Stimulated activated CD8-positive, alpha-beta memory T cell treated with anti-CD3 and anti-CD28 coated beads, Interleukin-7, amount 100 ng/mL, for 48 hours (primary cell): ENCODE data around the gene BAHCC1.
A peak's percentile ranks its signal among the peaks of the same experiment; 100 is the strongest.
"Not testable (repeated sequence)": the region's sequence is repeated elsewhere in the genome, so short reads cannot be mapped to it uniquely, and the experiment has no call there.

Experiments used
- DNase-seq, 2 donors: peaks; one replicate each; pipeline ENCODE4 v3.0.0-alpha.2; 2020; ENCODE audit warnings: low read depth in 1 of 2; ENCODE audit errors: extremely low read depth in 1 of 2

The BAHCC1 gene

DNA sequence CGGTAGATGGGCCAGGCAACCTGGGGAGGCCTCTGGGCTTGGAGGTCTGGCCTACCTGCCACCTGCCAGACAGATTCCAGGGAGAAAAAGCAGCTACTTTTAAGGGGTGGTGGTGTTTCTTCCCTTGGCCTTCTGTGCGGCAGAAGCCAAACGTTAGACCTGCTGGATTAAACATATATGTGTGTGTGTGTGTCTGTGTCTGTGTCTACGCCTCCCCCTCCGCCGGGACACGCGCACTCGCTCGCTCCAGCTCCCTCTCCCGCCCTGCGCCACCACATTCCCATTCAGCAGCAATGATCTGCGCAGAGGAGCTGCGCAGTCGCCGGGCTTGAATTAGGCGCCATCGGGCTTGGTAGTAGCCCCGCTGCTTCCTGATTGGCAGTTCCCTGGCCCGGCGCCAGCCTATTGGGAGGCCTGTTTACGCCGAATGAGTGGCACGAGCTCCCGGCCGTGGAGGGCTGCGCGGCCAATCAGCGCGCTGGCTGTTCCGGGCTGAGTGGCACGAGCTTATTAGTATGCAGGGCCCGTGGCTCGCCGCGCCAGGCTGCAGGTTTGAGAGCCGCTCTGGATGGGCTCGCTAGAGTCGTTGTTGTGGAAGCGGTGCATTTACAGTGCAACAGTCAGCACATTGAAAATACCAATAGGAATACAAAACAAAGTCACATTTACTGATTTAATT lies at the start of gene BAHCC1:
Gene BAHCC1 (plus strand): TSS at position 537 of the 679 bp plus-strand sequence. CDS start 4,283 bp downstream, outside the sequence.
- DNase-seq: peak; percentile 77 to 92

DNA sequence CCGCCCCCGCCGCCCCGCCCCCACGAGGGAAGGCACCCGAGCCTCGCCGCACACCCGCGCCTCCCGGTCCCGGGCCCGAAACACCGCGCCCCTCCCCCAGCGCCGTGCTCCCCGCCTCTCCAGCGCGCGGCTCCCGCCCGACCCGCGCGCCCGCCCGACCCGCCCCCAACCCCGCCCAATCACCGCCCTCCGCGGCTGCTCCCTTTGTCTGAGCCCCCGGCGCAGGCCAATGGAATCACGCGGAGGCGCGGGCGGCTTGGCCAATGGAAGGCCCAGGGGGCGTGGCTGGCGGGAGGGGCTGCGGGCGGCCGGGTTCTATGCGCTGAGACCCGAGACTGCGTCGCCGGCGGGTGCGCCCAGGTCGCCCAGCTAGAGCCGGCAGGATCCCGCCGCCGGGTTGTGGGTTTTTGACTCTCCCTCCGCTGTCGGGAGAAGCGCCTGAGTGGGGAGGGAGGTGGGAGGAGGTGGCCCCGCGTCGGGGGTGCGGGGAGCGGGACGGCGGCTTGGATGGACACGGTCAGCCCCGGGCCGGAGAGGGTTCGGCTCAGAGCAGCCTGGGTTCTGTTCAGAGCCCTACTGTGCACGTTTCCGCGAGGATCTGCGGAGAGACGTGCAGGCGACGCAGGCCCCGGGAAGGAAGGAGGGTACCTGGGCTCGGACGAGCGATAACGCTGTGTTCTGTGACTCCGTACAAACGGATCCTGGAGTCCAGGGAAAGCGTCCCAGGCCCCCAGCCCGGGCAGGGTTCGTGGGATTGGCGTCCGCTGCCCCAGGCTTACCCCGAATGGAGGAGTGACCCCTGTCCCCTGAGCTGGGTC lies 49.0 kb upstream of the BAHCC1 start:
- DNase-seq: peak; percentile 93 to 96

DNA sequence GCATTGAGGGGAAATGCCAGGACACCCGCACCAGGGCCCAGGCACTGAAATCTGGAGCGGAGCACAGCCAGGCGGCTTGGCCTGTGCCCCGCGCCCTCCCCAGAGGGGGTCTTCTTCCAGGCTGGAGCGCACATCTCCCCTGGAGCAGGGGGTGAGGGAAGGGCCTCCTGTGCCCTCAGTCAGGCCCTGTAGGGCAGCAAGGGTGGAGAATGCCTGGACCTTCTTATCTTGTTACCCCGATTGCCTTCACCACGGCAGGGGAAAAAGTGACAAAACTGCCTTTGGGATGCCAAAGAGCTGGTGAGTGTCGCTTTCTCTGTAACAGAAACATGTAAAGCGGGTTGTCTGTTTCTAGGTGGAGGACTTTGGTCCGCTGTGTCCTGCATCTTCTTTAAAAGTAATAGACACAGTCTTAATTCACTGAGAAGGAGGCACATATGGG lies 48.3 kb upstream of the BAHCC1 start:
- no peak for DNase-seq

DNA sequence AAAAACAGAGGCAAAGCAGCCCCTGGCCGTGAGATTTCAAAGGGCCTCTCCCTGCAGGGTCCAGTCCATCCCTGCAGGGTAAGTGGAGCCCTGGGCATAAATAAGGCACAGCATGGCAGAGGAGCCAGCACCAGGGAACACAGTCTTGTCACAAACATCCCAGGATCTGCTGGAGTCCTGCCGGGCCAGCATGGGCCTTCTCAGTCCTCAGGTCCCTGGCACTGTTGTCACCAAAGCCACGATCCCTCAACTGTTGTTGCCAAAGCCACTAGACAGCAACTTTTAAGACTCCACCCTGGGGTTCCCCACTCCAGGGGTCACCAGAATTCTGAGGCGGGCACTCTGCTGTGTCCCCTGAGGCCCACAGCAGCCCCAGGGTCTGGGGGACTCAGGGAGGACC lies 47.8 kb upstream of the BAHCC1 start:
- DNase-seq: no peak

DNA sequence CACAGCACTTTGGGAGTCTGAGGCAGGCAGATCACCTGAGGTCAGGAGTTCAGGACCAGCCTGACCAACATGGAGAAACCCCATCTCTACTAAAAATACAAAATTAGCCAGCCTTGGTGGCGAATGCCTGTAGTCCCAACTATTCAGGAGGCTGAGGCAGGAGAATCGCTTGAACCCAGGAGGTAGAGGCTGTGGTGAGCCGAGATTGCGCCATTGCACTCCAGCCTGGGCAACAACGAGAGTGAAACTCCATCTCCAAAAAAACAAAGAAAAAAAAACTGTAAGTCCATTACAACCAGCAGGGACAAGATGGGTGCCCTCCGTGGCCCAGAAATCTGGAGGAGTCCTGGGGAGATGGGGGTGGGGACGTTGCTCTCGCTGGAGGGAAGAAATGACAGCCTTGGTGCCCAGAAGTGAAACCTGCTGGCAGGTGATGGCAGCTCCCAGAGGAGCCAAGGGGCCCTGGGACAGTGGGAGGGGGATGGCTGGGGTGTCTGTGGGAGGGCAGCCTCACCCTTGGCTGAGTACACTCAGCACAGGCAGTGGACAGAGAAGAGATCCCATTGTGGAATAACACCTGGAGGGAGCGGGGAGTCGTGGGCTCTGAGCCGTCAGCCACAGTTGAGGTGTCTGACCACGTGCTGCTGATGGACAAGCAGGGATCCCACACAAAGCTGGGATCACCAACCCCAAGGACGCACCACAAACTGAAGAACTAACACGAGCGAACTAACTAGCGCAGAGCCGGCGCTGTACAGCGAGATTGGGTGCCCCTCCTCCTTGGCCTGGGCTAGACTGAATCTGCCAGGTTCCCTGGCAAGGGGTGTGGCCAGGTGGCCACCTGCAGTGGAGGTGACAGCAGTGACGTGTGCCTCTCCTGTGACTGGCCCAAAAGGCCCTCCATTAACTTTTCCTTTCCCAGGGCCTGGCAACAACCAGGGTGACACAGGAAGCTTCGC lies 46.9 kb upstream of the BAHCC1 start:
- no peak for DNase-seq

DNA sequence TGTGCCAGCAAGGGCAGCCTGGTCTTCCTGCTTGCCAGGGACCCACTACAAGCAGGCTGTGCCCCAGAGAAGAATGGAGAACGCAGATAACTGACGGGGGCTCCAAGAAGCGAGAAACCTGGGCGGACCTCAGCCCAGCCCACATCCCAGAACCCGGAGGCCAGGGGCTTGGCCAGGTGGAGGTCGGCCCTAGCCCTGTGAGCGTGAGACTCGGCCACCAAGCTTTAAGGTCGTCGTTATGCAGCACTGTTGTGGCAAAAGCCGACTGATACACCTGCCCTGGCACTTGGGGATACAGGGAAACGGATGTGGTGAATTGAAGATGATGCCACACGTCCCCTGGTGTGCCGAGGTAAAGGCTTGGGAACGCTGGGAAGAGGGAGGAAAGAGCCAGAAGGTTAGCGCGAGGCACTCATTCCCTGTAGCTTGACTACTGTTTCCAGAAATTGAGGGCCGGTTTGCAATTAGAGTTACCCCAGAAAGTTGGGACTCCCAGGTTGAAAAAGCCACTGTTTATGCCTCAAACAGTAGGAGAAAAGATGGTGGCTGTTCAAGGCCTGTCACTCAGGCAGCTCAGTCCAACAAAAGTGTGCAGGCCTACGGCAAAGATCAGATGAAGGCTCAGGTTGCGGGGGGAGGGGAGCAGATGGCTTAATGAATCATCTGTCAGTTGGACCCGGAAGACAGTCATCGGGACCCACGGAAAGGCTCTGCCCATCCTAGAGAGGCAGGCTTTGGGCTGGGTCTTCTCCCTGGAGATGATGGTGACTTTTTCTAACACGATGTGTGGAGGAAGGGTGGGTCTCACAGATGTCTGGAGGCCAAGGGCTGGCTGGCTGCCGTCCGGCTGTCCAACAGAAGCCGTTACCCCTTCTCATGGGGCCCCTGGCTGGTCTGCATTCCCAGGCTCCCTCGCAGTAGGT lies 45.6 kb upstream of the BAHCC1 start:
- no peak for DNase-seq

DNA sequence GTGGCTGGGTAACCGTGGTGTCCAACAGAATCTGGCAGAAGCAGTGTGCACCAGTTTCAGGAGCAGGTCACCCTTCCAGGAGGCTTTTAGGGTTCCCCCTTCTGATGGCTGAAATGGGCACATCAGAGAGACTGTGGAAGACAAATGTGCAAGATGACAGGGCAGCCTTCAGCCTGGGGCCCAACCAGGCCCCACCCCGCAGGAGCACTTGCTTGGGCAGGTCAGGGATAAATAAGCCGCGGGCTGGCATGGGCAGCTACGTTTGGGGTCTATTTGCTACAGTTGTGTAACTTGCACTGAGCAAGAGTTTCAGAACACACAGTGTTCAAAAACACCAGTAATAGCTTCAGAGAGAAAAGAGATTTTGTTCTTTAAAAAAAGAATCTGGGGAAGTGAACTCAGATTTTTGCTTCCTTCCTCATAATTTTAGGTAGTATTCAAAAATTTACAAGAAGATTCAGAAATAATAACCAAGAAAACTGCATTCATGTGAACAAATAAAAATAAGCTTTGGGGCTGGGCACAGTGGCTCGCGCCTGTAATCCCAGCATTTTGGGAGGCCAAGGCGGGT lies 44.9 kb upstream of the BAHCC1 start:
- no peak for DNase-seq

DNA sequence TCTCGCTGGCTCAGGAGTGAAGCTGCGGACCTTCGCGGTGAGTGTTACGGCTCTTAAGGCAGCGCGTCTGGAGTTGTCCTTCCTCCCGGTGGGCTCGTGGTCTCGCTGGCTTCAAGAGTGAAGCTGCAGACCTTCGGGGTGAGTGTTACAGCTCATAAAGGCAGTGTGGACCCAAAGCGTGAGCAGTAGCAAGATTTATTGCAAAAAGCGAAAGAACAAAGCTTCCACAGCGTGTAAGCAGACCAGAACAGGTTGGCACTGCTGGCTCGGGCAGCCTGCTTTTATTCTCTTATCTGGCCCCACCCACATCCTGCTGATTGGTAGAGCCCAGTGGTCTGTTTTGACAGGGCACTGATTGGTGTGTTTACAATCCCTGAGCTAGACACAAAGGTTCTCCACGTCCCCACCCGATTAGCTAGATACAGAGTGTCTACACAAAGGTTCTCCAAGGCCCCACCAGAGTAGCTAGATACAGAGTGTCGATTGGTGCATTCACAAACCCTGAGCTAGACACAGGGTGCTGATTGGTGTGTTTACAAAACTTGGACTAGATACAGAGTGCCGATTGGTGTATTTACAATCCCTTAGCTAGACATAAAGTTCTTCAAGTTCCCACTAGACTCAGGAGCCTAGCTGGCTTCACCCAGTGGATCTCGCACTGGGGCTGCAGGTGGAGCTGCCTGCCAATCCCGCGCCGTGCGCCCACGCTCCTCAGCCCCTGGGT lies 43.8 kb upstream of the BAHCC1 start:
- not testable (repeated sequence) for DNase-seq

DNA sequence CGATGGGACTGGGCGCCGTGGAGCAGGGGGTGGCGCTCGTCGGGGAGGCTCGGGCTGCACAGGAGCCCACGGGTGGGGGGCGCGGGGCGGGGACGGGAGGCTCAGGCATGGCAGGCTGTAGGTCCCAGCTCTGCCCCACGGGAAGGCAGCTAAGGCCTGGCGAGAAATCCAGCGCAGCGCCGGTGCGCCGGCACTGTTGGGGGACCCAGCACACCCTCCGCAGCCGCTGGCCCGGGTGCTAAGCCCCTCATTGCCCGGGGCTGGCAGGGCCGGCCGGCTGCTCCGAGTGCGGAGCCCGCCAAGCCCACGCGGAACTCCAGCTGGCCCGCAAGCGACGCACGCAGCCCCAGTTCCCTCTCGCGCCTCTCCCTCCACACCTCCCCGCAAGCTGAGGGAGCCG lies 43.2 kb upstream of the BAHCC1 start:
- not testable (repeated sequence) for DNase-seq

DNA sequence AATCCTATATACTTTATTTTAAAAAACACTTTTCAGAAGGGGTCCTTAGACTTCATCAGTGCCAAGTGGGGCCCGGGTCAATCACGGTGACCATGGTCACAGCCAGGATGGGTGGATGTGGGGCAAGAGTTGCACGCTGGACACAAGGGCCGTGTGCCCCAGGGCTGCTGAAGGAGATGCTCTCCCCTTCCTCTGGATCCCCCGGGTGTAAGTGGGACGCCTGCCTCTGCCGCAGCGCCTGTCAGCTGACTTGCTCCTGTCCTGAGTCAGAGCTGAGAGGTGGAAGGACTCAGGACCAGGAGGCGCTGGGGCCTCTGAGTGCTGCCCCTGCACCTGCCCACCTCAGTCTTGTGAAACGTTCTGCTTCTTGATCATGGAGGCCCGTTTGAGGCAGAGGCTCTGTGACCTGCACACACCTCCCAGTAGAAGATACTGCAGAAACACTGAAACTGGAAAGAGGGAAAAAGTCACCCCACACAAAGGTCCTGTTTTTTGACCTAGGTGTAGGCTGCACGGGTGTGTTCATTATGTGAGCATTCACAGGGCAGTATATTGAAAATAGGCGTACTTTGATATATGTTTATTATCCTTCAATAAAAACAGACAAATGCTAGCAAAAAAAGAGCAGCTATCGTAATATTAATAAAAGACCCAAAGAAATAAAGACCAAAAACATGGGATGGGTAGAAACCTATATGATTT lies 40.9 kb upstream of the BAHCC1 start:
- DNase-seq: no peak

DNA sequence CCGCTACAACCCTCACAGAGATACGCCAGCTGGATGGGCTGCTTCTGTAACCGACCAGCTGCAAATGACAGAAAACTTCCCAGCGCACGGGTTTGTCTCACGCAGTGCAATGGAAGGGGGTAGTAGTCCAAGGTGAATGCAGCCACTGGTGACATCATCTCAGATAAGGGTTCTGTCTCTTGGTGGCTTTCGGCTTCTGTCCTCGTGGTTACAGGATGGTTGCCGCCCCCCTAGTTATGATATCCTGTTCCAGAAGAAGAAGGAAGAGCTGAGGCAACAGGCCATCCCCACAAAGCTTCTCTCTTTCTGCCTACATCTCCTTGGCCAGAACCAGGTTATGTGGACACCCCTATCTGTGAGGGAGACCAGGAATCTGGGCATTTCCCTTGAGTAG lies 40.3 kb upstream of the BAHCC1 start:
- DNase-seq: no peak

DNA sequence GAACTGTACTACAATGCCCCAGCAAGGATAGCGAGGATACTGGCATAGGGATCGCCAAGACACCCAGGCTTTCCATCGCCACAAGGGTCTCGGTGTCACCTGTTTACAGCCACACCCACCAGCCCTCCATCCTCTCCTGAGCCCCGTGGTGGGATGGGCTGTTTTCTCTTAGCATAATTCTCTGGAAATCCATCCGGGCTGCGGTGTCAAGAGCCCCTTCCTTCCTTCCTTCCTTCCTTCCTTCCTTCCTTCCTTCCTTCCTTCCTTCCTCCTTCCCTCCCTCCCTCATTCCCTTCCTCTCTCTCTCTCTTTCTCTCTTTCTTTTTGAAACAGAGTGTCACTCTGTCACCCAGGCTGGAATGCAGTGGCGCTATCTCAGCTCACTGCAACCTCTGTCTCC lies 36.0 kb upstream of the BAHCC1 start:
- no peak for DNase-seq

DNA sequence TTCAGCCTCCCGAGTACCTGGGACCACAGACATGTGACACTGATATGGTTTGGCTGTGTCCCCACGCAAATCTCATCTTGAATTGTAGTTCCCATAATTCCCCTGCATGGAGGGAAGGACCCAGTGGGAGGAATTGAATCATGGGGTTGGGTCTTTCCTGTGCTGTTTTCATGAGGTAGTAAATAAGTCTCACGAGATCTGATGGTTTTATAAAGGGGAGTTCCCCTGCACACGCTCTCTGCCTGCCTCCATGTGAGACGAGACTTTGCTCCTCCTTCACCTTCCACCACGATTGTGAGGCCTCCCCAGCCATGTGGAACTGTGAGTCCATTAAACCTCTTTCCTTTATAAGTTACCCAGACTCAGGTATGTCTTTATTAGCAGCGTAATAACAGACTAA lies 33.3 kb upstream of the BAHCC1 start:
- DNase-seq: not testable (repeated sequence)

DNA sequence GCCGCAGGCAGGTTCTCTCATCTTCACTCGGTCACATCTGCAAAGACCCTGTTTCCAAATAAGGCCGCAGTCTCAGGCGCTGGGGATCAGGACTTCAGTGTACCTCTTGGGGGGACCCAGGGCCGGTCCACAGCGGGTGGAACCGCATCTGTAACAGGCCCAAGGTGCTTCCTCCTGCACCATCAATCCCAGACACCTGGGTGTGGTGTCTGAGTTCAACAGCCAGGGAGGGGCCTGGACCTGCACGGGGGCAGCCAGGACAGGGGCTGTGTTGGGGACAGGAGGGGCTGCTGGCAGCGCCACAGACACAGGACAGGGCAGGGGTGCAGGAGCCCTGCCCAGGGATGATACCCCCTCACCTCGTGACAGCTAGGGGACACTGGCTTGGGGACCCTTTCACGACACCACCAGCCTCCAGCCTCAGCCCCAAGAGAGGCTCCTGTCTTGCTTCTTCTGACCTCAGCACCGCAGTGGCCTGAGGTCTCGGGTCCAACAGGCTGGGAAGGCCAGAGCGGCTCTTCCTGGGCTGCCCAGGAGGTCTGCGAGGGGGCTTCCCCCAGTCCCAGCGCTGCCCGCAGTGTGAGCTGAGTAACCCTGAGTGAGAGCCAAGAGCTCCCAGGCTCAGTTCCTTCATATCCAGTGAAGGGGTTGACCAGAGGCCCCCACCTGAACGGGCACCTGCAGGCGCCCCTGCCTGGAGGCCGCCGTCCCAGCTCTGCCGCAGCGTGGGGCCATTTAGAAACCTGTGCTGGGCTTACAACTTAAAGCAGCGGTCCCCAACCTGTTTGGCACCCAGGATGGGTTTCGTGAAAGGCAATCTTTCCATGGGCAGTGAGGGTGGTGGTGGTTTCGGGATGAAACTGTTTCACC lies 30.7 kb upstream of the BAHCC1 start:
- no peak for DNase-seq

DNA sequence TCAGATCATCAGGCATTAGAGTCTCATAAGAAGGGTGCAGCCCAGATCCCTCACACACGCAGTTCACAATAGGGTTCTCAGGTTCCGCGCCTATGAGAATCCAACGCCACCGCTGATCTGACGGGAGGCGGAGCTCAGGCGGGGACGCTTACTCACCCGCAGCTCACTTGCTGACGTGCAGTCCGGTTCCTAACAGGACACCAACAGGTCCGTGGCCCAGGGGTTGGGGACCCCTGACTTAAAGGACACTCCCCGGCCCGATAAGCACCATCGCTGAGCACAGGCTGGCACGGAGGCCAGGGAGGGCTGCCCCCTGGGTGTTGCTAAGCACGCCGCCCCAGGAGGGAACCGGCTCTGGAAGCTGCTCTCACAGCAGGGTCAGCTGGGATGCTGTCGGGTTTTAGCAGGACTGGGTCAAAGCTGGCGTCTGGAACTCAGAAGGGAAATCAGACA lies 30.1 kb upstream of the BAHCC1 start:
- peak in 1 of 2 donors; percentile 26 for DNase-seq

DNA sequence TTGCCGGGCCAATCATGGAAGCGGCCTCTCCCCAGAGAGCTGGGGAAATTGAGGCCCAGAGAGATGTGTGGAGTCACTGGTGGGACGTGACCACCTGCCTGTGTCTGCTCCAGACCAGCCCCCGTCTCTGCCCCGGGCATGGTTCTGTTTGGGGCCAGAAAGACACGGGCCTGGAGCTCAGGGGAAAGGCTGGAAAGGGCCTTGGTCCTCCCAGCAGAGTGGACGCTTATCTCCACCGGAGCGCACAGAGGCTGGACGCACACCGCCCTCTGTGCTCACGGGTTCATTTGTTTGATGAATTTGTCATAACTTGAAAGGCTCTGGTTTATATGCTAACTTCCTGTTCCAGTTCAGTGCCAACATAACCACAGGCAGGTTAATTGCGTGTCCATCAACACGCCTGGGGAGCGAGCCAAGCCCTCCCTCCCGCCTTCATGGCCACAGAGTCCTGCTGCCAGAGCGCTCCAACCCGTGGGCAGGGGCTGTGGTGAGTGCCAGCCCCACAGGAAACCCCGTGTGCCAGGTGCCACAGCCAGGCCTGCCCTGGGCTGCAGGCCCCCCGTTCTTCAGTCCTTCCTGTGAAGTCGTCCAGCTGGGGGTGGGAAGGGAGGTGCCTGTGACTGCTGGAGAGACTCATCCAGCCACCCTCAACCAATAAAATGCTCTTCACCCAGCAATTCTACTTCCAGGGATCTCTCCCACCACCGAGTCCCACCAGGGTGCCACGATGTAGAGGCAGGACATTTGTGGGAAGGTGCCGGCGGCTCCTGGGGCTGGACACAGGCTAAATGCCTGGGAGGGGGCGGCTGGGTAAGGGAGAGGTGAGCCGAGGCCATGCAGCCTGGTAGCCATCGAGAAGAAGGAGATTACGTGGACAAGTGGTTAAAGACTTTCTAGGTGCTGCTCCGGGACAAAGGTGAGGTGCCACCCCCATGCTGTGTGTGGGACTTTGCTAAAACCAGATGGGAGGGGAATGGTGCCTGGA lies 29.4 kb upstream of the BAHCC1 start:
- DNase-seq: no peak
